ENCODE data around the gene PAFAH2.
"Not testable (repeated sequence)": the region's sequence is repeated elsewhere in the genome, so short reads cannot be mapped to it uniquely, and the experiment has no call there.

Gene PAFAH2

DNA sequence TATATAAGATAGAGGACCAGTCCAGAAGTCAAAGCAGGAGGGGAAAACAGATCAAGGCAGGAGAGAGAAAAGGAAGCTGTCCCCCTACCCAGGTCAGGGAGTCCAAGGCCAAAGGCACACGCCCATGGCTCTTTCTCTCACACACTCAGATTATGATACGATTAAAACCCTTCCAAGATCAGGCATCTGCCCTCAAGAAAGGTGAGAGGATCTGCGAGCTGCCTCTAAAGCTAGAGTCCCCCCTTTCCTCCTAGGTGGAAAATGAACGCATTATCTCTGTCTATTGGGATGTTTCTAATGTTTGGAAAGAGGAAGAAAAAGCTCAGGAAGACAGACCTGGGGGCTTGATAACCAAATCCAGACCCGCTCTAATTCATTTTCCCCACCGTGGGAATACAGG is 7.6 kb downstream of the PAFAH2 start:
- in situ Hi-C loops (cut with MboI; ENCODE audit: low sequenced_read_pairs), result no loop called here

DNA sequence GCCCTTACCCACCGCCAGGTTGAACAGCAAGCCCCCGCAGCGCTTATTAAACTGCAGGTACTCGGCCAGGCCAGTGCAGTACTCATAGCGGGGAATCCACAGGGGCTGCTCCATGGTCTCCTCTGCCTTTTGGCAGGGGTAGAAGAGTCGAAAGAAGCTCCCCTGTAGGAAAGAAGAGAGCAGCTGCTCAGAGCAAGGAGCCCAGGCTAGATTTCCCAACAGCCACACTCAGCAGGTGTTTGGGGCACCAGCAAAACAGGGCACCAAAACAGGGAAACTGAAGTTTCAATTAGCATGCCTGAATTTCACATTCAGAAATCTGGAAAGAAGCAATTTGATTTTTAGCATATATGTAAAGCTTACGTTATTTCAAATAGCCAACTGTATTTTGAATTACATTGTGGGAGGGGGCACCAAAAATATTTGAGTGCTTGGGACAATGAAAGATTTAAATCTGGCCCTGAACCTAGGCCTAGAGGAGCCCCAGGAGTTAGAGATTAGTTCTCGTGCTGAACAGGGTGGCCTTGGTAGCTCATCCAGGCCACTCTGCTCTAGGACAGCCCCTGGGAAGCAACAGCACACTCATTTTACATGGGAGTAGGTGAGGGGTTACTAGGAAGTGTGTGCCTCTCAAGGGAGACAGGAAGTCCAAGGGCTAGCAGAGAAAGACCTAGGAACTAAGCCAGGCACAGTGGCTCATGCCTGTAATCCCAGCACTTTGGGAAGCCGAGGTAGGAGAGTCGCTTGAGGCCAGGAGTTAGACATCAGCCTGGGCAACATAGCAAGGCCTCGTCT is 8.2 kb downstream of the PAFAH2 start:
- in situ Hi-C loops (cut with MboI; ENCODE audit: low sequenced_read_pairs), result no loop called here

DNA sequence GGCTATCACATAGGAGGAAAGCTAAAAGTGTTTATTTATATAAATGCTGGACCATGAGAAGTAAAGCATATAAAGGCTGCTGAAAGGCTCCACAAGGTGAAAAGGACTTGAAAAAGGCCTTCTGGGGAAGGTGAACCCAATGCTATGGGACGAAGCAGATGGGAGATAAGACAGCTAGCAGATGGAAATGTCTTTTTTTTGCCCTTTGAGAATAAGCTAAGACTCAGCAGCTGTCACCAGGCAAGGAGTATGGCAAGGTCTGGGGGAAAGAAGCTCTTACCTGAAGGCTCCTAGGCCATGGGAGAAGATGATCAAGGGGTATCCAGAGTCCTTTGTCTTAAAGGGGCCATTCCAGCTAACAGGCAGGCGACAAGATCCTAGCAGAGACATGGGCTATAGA is 9.9 kb downstream of the PAFAH2 start:
- in situ Hi-C loops (cut with MboI; ENCODE audit: low sequenced_read_pairs), result no loop called here

DNA sequence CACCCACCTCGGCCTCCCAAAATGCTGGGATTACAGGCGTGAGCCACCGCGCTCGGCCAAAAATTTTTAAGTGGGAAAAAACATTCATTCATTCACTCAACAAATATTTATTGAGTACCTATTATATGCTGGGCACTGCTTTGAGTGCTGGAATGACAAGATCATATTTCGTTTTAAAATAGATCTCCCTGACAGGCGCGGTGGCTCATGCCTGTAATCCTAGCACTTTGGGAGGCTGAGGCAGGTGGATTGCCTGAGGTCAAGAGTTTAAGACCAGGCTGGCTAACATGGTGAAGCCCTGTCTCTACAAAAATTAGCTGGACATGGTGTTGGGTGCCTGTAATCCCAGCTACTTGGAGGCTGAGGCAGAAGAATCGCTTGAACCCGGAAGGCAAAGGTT is 11.1 kb downstream of the PAFAH2 start:
- in situ Hi-C loops (cut with MboI; ENCODE audit: low sequenced_read_pairs), result not testable (repeated sequence)

DNA sequence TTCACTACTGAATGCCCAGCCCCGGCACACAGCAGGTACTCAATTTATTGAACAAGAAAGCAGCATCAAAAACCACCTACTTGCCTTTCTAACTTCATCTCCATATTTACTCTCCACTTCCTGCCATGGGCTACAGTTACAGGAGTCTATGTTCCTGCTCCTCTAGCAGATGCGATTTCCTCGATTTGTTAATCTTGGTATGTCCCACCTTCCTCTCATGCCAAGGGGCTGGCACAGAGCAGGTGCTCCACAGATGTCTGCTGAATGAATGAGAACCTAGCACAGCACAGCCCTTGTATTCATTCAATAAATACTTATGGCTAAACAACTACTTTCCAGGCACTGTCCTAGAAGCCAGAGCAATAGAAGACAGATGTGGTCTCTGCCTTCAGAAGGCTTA is 12.2 kb downstream of the PAFAH2 start:
- in situ Hi-C loops (cut with MboI; ENCODE audit: low sequenced_read_pairs), result no loop called here

DNA sequence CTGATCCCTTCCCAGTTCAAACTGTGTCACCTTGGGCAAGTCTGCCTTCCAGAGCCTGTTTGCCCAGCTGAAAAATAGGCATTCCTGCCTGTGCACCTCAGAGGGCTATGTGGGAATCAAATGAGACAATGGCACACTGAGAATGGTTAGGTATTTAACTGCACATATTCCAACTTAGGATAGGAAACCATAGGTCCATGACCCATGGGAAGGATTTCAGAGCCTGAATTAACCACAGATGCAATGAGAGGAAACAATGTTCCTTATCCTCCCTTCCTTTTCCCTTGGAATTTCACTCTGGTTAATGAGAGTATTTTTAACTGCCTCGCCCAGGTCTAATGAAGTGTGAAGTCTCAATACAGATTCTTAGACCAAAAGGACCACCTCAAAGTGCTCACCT is 12.7 kb downstream of the PAFAH2 start:
- in situ Hi-C loops (cut with MboI; ENCODE audit: low sequenced_read_pairs), result no loop called here

DNA sequence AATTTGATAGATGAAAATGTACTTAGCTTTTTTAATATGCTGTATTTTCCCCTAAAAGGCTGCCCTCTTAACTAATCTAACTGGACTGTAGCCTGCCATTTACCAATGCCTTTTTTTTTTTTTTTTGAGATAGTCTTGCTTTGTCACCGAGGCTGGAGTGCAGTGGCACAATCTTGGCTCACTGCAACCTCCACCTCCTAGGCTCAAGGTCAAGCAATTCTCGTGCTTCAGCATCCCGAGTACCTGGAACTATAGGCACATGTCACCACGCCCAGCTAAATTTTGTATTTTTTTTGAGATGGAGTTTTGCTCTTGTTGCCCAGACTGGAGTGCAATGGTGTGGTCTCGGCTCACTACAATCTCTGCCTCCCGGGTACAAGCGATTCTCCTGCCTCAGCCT is 18.7 kb downstream of the PAFAH2 start:
- in situ Hi-C loops (cut with MboI; ENCODE audit: low sequenced_read_pairs), result no loop called here

DNA sequence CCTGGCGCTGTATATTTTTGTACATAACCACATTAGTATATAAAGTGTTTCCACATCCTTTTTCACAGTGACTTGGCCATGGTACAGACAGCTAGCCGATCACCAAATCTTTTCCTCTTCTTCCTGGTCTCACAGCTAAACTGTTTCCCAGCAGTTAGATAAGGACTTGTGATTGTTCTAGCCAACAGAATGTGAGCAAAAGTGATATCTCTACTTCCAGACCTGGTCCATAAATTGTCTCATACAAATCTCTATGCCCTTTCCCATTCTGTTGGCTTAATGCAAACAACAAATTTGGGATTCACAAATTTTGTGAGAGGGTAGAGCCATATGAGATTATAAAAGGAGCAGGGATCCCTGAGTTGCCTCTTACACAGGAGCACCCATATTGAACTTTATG is 19.5 kb downstream of the PAFAH2 start:
- in situ Hi-C loops (cut with MboI; ENCODE audit: low sequenced_read_pairs), result no loop called here

DNA sequence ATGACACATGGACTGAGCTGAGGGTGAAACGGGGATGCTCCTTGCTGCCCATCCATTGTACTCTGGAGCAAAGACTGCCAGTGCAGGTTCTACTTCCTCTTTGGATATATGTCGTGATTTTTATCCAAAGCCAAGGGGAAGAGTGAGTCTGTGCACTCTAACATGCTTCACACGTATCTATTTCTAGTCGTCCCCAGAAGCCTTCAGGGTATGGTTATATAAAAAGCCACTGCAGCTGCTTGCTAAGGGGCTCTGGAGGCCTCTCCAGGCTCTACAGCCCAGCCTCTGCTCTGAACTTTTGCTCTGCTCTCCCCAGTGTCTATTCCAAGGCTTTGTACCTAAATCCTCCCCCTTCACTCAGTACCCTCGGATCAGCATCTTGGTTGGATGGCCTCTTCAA is 20.1 kb downstream of the PAFAH2 start:
- in situ Hi-C loops (cut with MboI; ENCODE audit: low sequenced_read_pairs), result no loop called here

DNA sequence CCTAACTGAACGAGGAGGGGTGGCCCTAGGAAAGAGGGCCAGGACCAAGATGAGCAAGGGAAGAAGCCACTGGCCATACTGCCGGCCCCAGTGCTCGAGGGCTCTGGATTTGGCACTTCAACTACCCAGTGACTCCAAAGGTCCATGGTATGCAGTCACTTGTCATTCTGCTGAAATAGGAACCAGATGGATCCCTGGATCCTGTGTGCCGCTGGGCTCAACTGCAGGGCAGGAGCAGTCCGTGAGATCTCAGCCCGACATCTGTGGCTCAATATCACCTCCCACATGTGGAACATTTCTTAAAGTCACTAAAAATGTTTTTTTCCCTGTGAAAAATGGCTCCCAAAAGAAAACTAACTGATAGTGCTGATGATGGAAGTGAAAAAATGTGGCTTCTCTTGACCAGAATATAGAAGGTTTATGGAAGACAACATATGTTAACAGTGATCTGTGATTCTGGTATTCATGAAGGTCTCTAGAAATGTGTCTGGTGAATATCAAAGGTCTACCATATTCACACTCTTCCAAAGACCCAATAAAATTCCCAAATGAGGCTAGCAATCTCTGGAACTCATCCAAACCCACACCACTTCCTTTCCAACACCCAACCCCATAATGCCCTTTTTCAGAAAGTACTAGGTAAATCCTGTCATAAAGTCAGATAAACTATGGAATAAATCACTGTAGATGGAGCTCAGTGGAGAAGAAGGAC is 24.1 kb downstream of the PAFAH2 start:
- in situ Hi-C loops (cut with MboI; ENCODE audit: low sequenced_read_pairs), result no loop called here

DNA sequence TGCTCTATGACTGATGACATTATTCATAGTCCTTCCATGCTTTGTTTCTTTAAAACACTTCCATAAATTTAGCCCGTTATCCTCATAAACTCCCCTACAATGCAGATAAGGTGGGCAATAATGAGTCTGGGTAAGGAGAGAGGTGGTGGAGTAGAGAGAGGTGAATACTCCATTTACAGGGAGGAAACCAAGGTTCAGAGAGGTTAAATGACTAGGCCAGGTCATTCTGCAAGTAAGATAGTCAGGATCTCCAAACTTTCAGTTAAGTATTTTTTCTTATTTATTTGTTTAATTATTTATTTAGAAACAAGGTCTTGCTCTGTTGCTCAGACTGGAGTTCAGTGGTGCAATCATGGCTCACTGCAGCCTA is 26.1 kb downstream of the PAFAH2 start:
- in situ Hi-C loops (cut with MboI; ENCODE audit: low sequenced_read_pairs), result no loop called here

DNA sequence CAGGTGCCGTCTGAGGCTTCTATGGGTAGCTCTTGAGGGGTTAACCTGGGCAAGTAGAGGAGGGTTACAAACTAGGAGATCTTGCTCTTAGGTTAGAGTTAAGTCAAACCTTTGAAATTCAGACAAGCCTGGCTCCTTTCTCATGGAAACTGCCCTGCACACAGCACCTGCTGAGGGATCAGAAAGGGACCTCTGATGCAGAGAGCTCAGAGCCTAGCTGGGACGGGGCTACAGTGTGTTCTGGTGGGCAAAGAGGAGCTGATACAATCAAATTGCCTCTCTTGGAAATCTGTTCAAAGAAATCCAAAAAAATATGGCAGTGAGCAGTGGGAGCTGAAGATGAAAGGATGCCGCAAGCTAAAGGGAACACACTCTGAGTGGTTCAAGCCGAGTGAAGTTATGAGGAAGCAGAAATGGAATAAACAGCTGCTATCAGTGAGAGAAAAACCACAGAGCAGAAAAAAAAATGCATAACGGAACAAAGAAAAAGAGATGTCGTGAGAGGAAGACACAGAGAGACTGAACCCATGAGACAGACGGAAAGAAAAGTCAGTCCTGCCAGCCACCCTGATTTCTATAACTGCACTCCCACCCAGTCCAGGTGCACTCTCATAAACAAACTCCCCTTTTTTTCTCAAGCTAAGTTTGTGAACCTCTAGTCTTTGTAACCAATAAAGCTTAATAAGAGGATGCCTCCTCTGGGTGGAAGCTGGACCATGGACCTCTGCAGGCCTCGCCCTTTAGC is 26.6 kb downstream of the PAFAH2 start:
- in situ Hi-C loops (cut with MboI; ENCODE audit: low sequenced_read_pairs), result no loop called here

DNA sequence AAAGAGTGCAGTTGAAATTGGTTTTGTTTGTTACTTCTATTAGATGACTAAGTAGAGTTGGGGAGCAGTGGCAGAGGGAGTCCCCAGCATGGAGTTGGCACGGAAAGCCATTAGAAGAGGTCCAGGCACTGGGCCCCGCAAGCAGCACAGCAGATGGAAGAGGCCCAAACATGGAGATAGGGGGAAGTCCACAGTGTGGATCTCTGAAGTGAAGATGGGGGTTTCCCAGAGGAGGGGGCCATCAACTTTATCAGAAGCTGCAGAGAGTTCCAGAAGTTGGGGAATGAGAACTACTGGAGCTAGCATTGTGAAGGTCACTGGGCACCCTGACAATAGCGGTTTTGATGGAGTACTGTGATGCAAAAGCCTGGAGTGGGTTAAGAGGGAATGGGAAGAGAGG is 30.6 kb downstream of the PAFAH2 start:
- in situ Hi-C loops (cut with MboI; ENCODE audit: low sequenced_read_pairs), result no loop called here

DNA sequence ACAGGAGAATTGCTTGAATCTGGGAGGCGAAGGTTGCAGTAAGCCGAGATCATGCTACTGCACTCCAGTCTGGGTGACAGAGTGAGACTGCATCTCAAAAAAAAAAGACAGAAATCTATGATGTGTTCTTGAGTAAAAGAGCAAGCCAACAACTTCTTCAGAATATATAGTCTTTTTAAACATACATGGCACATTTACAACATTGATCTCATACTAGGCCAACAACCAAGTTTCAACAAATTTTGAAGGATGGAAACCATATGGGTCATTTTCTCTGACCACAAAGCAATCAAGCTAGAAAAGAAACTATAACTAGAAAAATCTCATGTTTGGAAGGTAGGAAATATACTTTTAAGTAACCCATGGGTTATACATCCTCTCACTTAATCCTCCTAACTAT is 38.3 kb downstream of the PAFAH2 start:
- in situ Hi-C loops (cut with MboI; ENCODE audit: low sequenced_read_pairs), result no loop called here

DNA sequence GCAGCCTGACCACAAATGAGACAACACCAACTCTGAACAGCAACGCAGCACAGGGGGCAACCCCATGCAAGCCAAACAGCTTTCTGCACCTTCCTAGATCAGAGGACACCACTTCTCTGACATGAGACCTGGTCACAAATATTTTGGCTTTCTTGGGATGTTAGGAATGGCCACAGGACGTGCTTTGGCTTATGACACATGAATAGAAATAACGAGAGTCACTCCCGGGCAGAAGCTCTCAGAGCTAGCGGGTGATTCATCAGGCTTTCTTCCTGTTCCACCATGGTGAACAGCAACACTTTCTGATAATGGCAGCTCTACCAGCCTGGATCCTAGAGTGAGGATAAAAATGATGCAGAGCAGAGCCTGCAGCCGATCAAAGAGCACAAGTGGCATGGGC is 39.4 kb downstream of the PAFAH2 start:
- in situ Hi-C loops (cut with MboI; ENCODE audit: low sequenced_read_pairs), result no loop called here

DNA sequence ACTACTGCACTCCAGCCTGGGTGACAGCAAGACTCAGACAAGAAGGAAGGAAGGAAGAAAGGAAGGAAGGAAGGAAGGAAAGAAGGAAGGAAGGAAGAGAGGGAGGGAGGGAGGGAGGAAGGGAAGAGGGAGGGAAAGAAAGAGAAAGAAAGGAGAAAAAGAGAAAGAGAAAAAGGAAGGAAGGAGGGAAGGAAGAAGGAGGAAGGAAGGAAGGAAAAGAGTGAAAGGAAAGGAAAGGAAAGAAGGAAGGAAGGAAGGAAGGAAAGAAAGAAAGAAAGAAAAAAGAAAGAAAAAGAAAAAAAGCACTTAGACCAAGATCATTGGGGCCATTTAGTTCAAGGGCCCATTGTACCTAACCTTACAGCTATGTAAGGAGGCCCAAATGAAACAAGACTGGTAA is 42.3 kb downstream of the PAFAH2 start:
- in situ Hi-C loops (cut with MboI; ENCODE audit: low sequenced_read_pairs), result no loop called here

DNA sequence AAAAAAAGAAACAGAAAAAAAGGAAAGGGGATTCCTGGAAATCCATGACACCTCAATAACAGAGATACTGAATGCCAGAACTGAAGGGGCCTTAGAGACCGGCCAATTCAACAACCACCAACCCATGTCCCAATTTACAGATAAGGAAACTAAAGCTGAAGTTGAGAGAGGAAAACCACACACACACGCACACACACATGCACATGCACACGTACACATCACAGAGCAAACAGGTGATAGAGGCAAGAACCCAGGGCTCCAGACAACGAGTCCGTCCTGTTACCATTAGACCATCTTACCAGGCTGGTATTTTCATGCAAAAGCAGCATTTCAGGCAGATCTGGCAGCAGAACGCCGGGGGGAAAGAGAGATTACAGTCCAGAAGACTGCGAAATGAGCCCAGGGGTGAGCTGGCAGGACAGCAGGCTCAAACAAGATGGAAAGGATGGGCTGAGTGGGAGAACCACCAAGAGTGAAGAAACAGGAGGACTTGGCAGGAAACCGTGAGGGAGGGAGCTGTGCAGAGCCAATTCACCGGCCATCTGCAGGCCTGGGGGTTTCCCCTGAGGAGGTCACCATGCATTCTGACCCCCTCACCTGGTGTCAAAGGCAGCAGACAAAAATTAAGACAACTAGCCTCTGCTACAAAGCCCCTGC is 43.5 kb downstream of the PAFAH2 start:
- in situ Hi-C loops (cut with MboI; ENCODE audit: low sequenced_read_pairs), result no loop called here

DNA sequence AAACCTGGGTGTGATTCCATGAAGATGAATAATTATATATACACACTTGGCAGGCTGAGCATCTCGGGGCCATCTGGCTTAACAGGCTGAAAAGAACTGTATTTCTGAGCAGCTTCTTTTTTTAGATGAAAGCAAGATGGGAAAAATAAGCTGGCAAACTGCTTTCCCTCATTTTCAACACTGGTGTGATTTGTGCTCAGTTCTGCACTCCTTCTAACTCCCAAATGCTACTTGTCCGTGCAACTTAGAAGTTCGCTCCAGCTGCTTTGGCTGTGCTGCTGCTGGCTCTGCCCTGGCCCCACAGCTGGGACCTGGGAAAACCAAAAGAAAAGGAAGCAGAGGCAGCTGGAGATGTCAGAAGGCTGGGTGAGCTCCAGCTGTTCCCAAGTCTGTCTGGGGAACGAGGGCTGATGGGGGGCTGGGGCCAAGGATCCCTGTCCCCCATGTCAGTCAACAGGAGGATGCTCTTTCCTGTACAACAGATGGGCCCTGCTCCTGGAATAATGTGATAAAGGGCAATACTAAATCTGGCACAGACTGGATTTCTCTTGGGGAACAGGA is 44.9 kb downstream of the PAFAH2 start:
- in situ Hi-C loops (cut with MboI; ENCODE audit: low sequenced_read_pairs), result no loop called here

DNA sequence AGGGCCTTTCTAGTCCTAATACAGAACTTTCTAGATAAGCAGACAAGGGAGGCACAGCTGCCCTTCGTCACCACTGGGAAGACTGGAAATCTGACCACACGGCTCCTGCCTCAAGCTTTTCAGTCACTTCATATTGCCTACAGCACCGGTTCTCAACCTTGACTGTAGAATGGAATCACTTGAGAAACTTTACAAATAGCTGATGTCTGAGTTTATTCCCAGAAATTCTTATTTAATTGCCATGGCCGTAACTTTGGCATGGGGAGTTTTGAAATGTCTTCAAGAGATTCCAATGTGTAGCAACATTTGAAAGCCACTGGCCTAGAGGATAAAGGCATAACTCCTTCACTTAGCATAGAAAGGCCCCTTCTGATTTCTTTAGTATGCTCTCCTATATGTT is 49.2 kb downstream of the PAFAH2 start:
- in situ Hi-C loops (cut with MboI; ENCODE audit: low sequenced_read_pairs), result no loop called here

DNA sequence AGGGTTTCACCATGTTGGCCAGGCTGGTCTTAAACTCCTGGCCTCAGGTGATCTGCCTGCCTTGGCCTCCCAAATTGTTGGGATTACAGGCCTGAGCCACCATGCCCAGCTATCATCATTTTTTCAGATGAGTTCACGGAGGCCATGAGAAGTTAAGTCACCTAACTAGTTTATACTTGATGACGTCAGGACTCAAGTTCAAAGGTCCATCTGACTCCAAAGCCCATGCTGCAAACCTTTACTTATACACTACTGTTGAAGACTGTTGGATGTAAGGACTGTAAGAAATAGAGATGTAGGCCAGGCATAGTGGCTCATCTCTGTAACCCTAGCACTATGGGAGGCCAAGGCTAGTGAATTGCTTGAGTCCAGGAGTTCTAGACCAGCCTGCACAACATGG is 50.8 kb downstream of the PAFAH2 start:
- in situ Hi-C loops (cut with MboI; ENCODE audit: low sequenced_read_pairs), result no loop called here

DNA sequence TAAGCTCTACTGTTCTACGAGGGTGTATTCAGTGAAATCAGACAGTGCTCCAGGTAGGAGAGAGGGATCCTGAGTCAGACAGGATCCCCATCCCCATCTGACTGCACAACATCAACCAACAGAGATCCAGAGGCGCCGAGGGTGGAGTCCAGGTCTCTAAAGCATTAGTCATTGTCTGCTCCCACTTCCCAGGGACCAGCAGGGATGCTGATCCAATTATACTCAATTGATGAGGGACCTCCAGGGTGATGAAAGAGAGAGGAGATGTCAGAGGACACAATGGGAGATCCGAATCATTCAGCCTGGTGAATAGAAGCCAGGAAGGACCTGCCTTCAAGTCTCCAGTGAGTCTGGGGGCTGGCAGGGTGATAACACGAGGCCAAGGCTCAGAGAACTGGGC is 52.1 kb downstream of the PAFAH2 start:
- in situ Hi-C loops (cut with MboI; ENCODE audit: low sequenced_read_pairs), result no loop called here

Data from HL-60/S4 (cell line).